Measurements from ENCODE around the gene RFK. TPM values are rescaled to one million over a fixed set of nuclear protein-coding genes. Genes with fewer than 3 reads are reported as not detected.

Gene RFK
- total RNA-seq, 1 donor from 2014 or later, result 26.8 TPM

GRCh38 chr9:76377791-76378190 lies 16.4 kb downstream of the RFK start:
- peaks cover 3% of the 10 kb centered on the region for H3K27me3 Mint-ChIP-seq (ENCODE audit: low read depth, unreplicated experiment)
- no peak for DNase-seq (ENCODE audit: low read depth)
- Histone ChIP-seq H3K4me1 (ENCODE audit: insufficient read depth, low read length) (peaks cover 19% of the 10 kb centered on the region), H3K4me3 (ENCODE audit: insufficient read depth, low read depth, low read length) (no peak overlapping the region), H3K4me2 (ENCODE audit: low read length) (no peak overlapping the region), H3K36me3 (ENCODE audit: insufficient read depth, low read length) (no peaks in the 10 kb centered on the region), H3K27me3 (ENCODE audit: insufficient read depth, low read length) (no peaks in the 10 kb centered on the region), H4K20me1 (ENCODE audit: insufficient read depth, low read length) (no peaks in the 10 kb centered on the region), H3K9me3 (ENCODE audit: insufficient read depth, low read depth, low read length) (no peaks in the 10 kb centered on the region), H2AFZ (ENCODE audit: low read depth, low read length) (no peak overlapping the region), H3K27ac (ENCODE audit: low read depth, low read length) (no peak overlapping the region), H3K9ac (ENCODE audit: low read length) (no peak overlapping the region), H3K79me2 (ENCODE audit: insufficient read depth, low read length) (no peaks in the 10 kb centered on the region)
- peaks cover 1% of the 10 kb centered on the region for H3K36me3 Mint-ChIP-seq (ENCODE audit: low read depth, unreplicated experiment)
- TF ChIP-seq CTCF (IDR thresholded peaks at IDR 0.05; ENCODE audit: insufficient read depth, low read depth, low read length) (no peak), EZH2 (IDR thresholded peaks at IDR 0.05; ENCODE audit: insufficient read depth, low read length) (no peak)
- peaks cover 29% of the 10 kb centered on the region for H3K4me1 Mint-ChIP-seq (ENCODE audit: low read depth, unreplicated experiment)
- H3K4me3 Mint-ChIP-seq (ENCODE audit: unreplicated experiment), result no peak overlapping the region
- no peak for FAIRE-seq
- no peak overlapping the region for H3K27ac Mint-ChIP-seq (ENCODE audit: unreplicated experiment)
- H3K9me3 Mint-ChIP-seq (ENCODE audit: unreplicated experiment), result no peaks in the 10 kb centered on the region

GRCh38 chr9:76374783-76375559 lies 19.3 kb downstream of the RFK start:
- no peaks in the 10 kb centered on the region for H3K9me3 ChIP-seq (ENCODE audit: insufficient read depth, low read depth, low read length)
- DNase-seq (ENCODE audit: low read depth), result peak; percentile 94
- no peak for FAIRE-seq

More at GRCh38 chr9:76374783-76375559, 19.3 kb downstream of the RFK start:
- no peaks in the 10 kb centered on the region for H3K36me3 Mint-ChIP-seq (ENCODE audit: low read depth, unreplicated experiment)
- H3K9me3 Mint-ChIP-seq (ENCODE audit: unreplicated experiment), result no peaks in the 10 kb centered on the region
- H3K27me3 Mint-ChIP-seq (ENCODE audit: low read depth, unreplicated experiment), result peaks cover 3% of the 10 kb centered on the region
- Histone ChIP-seq H3K4me2 (ENCODE audit: low read length) (peak overlapping the region; percentile 36), H3K9ac (ENCODE audit: low read length) (no peak overlapping the region), H3K79me2 (ENCODE audit: insufficient read depth, low read length) (no peaks in the 10 kb centered on the region), H3K27me3 (ENCODE audit: insufficient read depth, low read length) (no peaks in the 10 kb centered on the region), H3K27ac (ENCODE audit: low read depth, low read length) (no peak overlapping the region), H3K36me3 (ENCODE audit: insufficient read depth, low read length) (no peaks in the 10 kb centered on the region), H3K4me3 (ENCODE audit: insufficient read depth, low read depth, low read length) (no peak overlapping the region), H4K20me1 (ENCODE audit: insufficient read depth, low read length) (no peaks in the 10 kb centered on the region), H2AFZ (ENCODE audit: low read depth, low read length) (no peak overlapping the region), H3K4me1 (ENCODE audit: insufficient read depth, low read length) (peaks cover 29% of the 10 kb centered on the region)
- TF ChIP-seq EZH2 (IDR thresholded peaks at IDR 0.05; ENCODE audit: insufficient read depth, low read length) (no peak), CTCF (IDR thresholded peaks at IDR 0.05; ENCODE audit: insufficient read depth, low read depth, low read length) (no peak)
- H3K4me1 Mint-ChIP-seq (ENCODE audit: low read depth, unreplicated experiment), result peaks cover 38% of the 10 kb centered on the region
- H3K4me3 Mint-ChIP-seq (ENCODE audit: unreplicated experiment), result no peak overlapping the region
- peak overlapping the region; percentile 71 for H3K27ac Mint-ChIP-seq (ENCODE audit: unreplicated experiment)
